NCI-H2029 treated with DMSO at 0.1 percent for 48 hours (cell line): ENCODE measurements around the gene GRAMD1A.
"Not testable (repeated sequence)": the region's sequence is repeated elsewhere in the genome, so short reads cannot be mapped to it uniquely, and the experiment has no call there.

Experiments
- DNase-seq: peaks from one replicate; lab custom pipeline; 2025; lab: John Stamatoyannopoulos, UW

GRAMD1A gene

DNA sequence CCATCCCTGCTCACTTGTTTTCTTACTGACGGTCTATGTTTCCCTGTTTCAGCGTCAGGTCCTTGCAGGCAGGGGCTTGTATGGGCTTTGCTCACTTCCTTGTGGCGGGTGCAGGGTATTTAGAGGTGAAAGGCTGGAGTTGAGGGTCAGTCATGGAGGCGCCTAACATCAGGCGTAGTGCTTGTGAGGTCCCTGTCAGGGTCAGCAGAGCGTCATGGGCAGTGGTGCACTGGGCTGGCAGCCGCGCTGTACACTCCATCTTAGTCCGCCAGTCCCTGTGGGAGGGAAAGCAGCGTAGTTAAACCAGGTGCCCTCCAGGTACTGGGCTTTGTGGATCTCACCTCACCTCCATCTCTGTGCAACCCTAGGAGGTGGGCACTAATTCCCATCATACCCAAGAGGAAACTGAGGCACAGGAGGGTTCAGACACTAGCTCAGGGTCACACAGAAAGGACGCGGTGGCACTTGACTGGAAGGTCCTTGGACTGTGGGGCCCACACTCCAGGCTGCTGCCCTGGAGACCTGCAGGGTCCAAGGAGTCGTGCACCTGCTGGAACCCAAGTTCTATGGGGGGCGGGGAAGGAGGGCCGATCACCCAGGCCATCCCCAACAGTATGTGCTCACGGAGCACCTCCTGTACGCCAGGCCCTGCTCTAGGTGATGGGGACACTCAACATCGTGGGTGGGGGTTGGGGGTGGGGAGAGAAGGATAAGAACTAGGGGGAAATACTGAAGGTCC, 4.6 kb downstream of the GRAMD1A start:
- no peak for DNase-seq

DNA sequence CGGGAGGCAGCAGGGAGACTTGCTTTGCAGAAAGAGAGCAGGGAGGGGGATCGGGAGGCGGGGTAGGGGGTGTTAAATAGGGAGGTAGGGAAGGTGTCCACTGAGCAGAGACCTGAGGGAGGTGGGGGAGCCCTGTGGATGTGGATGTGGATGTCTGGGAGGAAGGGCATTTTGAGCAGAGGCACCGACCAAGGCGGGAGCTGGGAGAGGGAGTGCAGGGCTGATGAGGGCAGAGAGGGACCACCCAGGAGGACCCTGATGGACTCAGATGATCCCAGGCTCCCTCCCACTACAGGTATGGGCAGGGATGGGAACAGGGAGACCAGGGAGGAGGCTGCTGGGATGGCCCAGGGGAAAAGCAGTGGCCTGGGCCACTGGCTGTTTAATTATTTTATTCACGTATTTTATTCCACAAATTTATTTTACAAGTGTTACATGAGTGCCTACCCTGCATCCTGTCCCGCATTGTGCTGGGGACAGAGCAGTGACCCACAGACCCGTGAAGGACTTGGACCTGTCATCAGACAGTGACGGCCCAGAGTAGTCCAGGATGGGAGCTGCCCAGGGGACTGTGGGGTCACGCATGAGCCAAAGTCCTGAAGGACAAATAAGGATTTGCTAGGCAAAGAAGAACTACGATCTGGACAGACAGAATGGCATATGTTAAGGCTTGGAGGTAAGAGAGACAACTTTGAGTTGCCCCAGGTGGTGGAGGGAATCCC, 5.3 kb downstream of the GRAMD1A start:
- DNase-seq = no peak

DNA sequence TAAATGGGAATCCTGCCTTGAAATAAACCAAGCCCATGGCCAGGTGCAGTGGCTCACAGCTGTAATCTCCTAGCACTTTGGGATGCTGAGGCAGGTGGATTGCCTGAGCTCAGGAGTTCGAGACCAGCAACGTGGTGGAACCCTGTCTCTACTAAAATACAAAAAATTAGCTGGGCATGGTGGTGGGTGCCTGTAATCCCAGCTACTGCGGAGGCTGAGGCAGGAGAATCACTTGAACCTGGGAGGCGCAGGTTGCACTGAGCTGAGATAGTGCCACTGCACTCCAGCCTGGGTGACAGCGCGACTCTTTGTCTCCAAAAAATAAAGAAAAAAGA, 5.9 kb downstream of the GRAMD1A start:
- not testable (repeated sequence) for DNase-seq

DNA sequence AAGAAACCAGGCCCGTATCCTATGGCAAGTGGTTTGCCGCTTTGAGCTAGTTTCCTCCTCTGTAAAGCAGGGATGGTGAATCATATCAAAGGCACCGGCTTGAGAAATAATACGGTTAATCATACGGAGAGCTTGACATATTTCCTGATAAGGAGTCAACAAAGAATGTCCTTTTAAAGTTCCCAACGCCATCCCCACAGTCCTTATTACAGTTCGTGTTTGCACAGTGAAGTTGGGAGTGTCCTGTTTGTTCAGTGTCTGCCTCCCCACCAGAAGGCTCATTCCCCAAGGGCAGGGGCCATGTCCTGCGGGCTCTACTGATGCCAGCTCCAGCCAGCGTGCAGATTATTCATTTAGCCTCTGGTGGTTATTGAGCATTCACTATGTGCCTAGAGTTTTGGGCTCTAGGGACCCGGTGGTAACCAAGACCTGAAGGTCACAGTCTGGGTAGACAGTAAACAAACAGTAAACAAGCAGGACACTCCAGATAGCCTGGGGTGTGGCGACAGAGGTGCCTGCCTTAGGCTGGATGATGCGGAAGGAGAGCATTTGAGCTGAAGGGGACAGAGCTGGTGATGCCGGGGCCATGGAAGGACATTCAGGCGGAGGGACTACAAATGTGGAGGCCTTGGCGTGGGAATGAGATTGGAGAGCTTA, 6.3 kb downstream of the GRAMD1A start:
- no peak for DNase-seq

DNA sequence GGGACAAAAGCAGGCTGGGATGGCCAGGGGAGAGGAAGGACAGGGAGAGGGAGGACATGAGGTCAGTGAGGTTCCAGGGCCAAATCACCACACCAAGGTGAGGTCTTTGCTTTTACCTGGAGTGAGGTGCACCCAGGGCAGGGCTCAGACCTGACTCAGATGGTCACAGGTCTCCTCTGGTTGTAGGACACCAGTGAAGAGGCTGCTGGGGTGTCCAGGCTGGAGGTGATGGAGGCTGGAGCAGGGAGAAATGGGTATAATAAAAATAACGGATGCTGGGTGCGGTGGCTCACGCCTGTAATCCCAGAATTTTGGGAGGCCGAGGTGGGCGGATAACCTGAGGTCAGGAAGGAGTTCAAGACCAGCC, 6.9 kb downstream of the GRAMD1A start:
- no peak for DNase-seq

DNA sequence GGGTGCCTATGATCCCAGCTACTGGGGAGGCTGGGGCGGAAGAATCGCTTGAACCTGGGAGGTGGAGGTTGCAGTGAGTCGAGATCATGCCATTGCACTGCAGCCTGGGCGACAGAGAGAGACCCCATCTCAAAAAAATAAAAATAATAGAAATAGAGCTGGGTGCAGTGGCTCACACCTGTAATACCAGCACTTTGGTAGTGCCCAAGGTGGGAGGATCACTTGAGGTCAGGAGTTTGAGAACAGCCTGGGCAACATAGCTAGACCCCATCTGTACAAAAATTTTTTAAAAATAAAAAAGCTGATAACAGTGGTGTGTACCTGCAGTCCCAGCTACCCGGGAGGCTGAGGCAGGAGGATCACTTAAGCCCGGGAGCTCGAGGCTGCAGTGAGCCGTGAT, 7.3 kb downstream of the GRAMD1A start:
- DNase-seq = not testable (repeated sequence)

DNA sequence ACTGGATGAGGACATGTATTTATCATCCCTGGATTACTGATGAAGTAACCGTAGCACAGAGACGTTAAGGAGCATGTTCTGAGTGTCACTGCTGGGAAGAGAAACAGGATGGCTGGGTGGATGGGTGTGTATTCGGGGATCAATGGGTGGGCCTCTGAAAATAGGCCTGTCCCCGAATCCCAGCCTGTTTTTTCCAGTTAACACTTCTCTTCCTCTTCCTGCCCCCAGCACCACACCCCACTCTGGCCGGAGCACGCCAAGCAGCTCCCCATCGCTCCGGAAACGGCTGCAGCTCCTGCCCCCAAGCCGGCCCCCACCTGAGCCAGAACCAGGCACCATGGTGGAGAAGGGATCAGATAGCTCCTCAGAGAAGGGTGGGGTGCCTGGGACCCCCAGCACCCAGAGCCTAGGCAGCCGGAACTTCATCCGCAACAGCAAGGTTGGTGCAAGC, 8.8 kb downstream of the GRAMD1A start:
- DNase-seq = no peak

DNA sequence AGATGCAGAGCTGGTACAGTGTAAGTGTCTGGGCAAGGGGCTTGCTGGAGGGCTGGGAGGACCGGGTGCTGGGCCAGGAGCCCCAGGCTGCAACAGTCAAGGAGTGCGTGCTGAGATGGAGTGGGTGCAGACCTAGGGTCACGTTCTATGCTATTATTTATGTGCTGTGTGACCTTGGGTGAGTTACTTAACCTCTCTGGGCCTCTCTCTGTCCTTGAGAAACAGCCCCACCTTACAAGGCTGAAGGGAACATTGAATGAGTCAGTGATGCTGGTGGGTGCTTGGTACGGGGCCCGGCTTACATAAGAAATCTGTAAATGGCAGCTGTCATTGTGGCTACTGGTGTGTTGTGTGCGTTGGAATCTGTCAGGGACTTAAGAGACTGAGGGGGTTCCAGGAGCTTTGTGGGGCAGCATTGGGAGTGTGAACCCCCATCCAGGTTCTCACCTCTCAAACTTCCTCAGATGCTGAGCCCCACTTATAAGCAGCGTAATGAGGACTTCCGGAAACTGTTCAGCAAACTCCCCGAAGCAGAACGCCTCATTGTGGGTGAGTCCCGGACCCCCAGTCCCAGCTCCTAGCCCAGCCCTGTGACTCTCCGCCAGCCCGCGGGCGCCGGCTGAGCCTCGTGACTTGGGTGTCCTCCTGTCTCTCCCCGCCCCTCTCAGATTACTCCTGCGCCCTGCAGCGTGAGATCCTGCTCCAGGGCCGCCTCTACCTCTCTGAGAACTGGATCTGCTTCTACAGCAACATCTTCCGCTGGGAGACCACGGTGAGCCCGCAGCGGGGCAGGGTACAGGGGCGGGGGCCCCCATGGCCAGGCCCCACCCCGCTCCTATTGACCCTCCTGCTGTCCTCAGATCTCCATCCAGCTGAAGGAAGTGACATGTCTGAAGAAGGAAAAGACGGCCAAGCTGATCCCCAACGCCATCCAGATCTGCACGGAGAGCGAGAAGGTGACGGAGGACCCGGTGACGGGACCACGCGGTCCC, 9.6 kb downstream of the GRAMD1A start:
- no peak for DNase-seq

DNA sequence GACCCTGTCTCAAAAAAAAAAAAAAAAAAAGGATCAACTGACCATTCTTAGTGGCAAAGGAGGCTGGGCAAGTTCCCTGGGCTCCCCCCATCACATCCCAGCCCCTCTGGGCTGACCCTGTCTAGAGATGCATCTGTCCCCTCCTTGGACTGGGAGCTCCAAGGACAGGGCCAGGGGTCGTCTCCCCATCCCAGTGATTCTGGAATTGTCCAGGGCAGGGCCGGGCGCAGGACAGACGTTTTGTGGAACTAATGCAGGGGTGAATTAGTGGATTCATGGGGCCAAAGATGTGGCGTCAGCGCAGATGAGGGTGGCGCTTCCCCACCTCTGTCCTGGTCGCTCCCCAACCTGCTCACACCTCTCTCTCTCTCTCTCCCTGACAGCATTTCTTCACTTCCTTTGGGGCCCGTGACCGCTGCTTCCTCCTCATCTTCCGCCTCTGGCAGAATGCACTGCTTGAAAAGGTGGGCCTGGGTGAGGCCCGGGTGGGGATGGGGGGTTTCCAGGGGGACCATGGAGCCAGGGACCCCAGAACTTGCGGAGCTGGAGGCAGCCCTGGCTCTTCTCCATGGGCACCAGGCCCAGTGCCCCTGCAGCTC, 11.1 kb downstream of the GRAMD1A start:
- DNase-seq = no peak

DNA sequence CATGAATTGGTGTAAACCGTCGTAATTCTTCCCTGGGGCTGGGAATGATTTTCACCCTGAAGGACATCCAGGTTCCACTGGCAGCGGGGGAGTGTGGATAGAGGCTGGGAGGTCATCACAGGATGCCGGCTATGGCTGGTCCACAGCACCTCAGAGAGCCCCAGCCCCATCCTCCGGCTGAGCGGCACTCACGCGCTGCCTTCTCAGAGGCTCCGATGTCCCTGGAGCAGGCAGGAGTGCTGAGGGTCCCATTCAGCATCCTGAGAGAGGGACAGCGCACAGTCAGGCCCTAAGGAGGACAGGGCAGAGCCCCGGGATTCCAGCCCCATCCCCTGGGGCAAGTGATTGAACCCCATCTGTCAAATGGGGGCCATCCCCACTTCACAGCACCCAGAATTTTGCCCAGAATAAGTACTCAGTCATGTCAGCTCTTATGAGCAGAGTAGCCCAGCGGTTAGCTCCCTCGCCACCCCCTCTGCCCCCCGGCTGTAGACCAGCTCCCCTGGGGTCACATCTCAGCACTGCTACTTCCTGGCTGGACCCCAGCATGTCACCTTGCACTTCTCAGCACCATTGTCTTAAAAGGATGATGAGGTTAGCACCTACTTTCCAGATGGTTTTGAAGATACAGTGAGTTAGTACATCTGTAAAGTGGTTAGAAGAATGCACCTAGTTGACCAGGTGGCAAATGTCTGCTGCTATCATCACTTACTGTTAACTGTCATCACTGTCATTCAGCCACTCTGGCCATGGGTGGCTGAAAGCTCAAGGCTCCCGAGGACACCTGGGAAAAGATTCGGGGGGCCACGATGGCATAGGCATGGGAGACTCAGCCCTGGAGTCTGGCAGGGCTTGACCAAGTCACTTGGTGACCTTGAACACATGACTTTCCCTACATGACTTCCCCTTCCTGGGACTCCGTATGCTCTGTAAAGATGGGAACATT, 11.9 kb downstream of the GRAMD1A start:
- no peak for DNase-seq

DNA sequence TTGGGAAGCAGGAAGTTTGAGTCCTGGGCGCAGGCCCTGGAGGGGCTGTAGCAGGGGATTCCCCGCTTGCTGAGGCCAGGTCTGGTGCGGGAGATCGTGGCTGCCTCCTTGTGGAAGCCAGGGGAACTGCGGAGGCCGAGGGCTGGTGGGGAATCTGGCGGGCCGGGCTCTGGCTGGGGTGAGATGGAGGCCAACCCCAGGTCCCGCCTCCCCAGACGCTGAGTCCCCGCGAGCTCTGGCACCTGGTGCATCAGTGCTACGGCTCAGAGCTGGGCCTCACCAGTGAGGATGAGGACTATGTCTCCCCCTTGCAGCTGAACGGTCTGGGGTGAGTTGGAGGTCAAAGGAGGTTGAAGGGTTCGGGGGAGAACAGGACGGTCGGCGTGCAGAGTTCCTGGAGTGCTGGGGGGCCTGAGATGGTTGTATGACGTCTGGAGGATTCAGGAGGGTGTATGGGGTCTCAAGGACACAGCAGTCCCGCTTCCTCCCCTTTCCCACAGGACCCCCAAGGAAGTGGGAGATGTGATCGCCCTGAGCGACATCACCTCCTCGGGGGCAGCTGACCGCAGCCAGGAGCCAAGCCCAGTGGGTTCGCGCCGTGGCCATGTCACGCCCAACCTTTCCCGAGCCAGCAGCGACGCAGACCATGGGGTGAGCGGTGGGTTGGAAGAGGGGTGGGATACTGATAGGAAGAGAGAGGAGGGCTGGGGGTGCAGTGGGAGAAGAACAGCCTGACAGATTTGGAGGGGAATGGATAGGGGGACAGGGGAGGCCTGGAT, 13.1 kb downstream of the GRAMD1A start:
- no peak for DNase-seq

DNA sequence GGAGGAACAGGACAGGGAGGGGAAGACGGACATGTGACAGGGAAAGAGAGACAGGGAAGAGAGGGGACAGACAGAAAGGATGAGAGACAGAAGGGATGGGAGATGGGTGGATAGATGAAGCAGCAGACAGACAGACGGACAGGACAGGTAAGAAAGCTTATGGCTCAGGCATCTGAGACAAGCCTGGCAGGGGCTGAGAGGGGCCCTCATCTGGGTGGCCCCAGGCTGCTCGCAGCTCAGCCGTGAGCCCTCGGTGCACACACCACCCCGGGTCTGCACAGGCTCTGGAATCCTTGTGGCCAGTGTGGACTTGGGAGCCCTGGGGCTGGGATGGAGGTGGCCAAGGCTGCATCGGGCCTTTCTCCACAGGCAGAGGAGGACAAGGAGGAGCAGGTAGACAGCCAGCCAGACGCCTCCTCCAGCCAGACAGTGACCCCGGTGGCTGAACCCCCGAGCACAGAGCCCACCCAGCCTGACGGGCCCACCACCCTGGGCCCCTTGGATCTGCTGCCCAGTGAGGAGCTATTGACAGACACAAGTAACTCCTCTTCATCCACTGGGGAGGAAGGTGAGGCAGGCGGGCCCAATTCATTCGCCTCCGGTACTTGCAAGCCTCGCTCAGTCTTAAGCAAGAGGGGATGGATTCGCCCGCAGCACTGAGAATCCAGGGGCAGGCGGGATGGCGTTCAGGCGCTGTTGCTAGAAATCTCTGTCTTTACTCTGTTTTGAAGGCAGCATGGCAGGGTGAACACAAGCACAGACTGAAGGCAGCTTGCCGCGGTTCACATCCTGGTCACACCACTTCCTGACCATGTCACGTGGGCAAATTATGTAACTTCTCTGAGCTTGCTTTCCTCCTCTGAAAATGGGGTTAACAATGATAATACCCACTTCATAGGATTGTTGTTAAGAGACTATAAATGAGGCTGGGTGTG, 14.0 kb downstream of the GRAMD1A start:
- DNase-seq = no peak

DNA sequence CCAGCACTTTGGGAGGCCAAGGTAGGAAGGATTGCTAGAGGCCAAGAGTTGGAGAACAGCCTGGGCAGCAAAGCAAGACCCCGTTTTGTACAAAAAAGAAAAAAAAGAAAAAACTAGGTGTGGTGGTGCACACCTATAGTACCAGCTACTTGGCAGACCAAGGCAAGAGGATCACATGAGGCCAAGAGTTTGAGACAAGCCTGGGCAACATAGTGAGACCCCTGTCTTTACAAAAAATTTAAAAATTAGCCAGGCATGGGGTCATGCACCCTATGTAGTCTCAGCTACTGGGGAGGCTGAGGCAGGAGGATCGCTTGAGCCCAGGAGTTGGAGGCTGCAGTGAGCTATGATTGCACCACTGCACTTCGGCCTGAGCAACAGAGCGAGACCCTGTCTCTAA, 14.7 kb downstream of the GRAMD1A start:
- DNase-seq = not testable (repeated sequence)

DNA sequence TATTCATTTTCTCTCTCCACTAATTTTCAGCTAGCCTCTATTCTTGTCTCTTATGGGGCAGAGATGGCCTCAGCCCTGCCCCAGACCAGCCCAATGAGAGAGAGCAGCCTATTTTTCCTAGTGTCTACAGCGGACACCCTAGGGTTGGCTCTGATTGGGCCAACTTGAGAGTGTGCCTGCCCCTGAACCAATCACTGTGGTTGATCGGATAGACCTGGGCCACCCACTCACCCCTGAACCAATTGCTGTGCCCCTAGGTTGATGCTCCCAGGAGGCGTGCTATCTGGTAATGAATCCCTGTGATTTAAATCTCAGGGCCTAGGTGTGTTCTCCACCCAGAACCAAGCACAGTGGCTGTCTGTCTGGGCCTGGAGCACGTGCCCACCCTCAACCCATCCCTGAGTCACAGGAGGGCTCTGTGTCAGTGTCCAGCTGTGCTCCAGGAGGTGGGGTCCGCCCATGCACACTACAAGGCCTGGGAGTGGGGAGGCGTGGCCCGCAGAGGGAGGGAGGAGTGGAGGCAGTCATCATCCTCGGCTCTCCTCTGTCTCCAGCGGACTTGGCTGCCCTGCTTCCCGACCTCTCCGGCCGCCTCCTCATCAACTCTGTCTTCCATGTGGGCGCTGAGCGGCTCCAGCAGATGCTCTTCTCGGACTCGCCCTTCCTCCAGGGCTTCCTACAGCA, 15.3 kb downstream of the GRAMD1A start:
- no peak for DNase-seq

DNA sequence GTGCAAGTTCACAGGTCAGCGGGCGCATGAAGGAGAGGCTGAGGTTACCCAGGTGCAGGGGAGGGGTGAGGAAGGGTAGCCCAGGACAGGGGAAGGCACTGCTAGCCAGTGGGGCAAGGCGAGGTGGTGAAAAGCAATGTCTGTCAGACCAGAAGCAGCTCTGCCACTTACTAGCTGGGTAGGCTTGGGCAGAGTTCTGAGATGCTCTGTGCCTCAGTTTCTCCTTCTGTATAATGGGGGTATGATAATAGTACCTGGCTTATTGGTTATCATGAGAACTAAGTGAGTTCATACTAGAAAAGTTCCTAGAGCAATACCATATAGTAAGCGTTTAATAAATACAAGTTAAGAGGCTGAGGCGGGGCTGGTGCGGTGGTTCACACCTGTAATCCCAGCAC, 15.8 kb downstream of the GRAMD1A start:
- no peak for DNase-seq

DNA sequence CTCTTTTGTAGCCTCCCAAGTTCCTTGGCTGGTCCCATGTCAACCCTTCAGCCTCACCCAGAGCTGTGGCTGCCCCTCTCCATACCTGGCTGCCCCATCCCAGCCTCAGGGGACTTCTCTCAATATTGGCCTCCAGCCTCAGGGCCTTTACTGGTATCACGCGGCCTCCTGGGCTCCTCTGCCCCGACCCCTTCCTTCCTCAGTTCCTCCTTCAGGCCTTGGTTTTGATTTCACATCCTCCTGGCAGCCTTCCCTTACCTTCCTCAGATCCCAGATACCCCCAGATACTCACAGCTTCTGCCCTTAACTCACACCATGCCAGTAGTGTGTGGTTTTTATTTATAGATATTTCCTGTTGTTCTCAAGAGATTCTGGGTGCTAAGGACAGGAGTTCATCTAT, 17.4 kb downstream of the GRAMD1A start:
- DNase-seq = no peak

DNA sequence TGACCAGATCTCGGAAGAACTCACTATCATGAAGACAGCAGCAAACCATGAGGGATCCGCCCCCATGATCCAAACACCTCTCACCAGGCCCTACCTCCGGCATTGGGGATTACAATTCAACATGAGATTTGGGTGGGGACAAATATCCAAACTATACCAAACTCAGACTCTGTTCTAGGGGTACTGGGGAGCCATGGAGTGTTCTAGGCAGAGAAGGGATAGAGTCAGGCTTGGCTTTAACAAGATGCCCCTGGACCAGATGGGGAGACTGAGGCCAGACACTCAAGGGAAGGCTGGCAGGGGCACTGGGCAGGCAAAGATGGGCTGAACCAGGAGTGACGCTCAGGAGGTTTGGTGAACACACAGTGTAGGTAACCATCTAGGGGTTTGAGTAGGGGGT, 18.3 kb downstream of the GRAMD1A start:
- no peak for DNase-seq

DNA sequence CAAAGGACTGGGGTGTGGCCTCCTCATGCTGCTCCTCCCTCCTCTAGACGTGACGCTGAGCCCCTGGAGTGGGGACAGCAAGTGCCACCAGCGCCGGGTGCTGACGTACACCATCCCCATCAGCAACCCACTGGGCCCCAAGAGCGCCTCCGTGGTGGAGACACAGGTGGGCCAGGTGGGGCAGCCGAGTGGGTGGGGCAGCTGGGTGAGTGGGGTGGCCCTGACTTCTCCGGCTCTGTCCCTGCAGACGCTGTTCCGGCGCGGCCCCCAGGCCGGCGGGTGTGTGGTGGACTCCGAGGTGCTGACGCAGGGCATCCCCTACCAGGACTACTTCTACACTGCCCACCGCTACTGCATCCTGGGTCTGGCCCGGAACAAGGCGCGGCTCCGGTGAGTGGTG, 19.0 kb downstream of the GRAMD1A start:
- DNase-seq = no peak
